GM11168 (cell line): ENCODE results near the gene SHISA9.

ENCODE experiments used
- in situ Hi-C: fragments of 300-500 bp; cut with MboI; formaldehyde crosslinking; loops from one replicate; pipeline ENCODE4 v1.12.0; 2022; ENCODE audit warnings: low sequenced_read_pairs; ENCODE audit not compliant: unreplicated experiment

Gene SHISA9

DNA sequence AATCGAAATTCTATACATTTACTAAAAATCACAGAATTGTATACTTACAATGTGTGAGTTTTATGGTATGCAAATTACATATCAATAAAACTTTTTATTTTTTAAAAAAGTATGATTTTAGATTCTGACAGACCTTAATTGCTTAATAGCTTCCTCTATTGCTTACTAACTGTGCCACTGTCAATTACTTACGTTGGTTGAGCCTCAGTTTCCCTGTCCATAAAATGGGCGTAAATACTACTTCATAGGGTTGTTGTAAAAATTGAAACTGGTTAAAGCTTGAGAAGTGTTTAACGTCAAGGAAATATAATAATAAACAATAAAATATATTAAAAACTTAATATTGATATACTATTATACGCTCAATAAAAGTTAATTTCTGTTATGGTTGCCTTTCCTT, 203.4 kb downstream of the SHISA9 start:
- in situ Hi-C loops: no loop called here

DNA sequence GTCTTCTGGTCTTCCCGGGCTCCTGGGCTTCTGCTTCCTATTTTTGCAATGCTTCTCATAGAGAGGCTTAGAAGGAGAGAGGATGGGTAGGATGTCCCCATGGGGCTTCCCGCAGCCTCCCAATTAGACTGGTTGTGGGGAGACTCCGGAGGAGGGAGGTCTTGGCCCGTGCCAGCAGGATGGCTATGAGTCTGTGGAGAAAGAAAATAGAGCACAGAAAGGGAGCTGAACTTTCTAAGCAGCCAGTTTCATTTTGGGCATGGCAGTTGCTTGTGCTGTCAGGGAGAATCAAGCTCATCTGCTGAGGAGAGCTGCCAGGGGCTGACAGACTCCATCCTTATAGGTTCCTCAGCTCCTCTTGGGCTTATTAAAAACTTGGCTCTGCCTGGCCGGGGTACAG, 204.0 kb downstream of the SHISA9 start:
- in situ Hi-C loops: no loop called here

DNA sequence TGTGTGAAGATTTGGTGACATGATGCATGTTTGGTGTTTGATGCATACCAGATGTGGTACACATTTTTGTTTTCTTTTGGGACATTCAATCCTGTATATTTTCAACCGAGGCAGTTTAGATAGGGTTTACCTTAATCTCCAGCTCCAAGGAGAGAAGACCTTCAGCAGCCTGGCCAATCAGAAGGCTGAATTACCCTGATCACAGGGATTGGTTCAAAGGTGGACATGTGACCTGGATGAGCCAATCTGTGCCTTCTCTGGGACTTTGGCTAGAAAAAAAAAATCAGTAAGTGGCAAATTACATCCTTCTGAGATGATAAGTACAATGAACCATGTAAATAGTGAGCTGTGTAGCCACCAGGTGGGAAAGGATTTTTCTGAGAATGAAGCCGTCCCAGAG, 205.1 kb downstream of the SHISA9 start:
- in situ Hi-C loops: no loop called here

DNA sequence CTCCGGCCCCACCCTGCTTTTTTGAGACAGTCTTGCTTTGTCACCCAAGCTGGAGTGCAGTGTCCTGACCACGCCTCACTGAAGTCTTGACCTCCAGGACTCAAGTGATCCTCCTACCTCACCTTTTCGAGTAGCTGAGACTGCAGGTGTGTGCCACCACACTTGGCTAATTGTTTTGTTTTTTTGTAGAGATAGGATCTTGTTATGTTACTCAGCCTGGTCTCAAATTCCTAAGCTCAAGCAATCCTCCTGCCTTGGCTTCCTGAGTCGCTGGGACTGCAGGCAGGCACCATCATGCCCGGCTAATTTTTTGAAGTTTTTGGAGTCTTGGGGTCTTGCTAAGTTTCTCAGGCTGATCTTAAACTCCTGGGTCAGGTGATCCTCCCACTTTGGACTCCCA, 206.7 kb downstream of the SHISA9 start:
- in situ Hi-C loops: no loop called here

DNA sequence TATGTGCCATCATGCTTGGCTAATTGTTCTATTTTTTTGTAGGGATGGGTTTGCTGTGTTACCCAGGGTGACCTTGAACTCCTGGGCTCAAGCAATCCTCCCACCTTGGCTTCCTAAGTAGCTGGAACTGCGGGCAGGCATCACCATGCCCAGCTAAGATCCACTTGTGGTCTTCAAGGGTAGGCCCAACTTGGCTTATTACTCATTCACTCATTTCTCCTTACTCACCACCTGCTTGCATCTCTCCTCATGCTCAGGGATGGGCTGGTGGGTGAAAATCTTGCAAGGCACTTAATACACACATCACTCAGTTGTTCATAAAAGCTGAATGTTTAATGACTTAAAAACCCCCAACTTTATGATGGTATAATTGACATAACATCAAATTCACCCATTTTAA, 207.8 kb downstream of the SHISA9 start:
- in situ Hi-C loops: no loop called here

DNA sequence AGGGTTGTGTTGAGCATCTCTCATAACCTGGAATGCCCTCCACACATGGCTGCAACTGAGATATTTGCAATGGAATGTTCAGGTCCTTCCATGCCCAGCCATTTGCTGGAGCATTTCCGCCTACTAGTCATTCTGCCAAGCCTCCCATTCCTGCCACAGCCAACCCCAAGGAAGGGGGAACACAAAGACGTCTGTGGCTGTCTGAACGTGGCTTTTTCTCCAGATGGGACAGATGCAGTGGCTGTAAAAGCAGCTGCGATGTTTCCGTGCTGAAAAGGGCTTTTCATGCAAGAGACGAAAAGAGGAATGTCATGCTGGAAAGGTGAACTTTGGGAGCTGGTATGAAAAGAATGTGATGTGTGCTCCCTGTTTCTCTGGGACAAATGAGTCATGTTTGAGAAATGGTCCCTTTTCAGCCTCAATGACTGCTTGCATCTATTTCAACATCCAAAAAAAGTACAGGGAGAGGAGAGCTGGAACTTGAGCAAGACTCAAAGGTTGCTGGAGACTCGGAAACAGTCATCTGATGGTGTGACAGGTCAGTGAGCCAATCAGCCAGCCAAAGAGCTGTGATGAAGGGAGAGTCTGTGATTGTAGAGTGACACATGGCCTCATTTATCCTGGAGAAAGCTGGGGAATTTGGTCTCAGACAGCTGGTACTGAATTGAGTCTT, 208.9 kb downstream of the SHISA9 start:
- in situ Hi-C loops: no loop called here

DNA sequence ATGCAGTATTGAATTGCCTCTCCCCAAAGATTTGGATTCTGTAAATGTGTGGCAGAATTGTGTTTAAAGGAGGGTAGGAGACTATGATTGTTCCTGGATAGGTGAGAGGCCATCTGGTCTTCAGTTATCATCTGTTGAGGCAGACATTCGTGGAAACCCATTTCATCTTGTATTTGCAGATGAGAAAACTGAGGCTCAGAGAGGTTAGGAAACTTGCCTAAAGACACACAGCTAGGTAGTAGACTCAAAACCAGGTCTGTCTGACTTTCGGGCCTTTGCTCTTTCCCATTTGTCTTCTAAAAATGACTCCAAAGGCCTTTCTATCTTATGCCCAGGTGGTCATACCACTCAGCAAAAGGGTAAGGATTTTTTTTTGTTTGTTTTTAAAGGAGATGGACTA, 210.3 kb downstream of the SHISA9 start:
- in situ Hi-C loops: no loop called here

DNA sequence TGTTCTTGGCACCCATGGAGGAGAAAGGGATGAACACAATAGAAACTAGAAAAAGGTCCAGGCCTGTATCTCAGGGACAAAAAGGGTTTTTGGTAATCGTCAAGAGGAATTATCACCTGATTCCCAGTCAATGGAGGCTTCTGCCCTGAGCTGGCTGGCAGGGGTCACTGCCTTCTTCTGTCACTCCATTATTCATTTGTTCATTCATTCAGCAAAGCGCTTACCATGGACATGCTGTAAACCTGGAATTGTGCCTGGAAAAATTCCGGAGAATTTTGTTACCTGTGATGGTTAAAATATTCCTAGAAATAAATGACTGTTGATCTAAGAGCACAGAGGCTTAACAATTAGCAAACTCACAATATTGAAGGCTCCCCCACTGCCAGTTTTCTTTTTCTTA, 212.3 kb downstream of the SHISA9 start:
- in situ Hi-C loops: no loop called here

DNA sequence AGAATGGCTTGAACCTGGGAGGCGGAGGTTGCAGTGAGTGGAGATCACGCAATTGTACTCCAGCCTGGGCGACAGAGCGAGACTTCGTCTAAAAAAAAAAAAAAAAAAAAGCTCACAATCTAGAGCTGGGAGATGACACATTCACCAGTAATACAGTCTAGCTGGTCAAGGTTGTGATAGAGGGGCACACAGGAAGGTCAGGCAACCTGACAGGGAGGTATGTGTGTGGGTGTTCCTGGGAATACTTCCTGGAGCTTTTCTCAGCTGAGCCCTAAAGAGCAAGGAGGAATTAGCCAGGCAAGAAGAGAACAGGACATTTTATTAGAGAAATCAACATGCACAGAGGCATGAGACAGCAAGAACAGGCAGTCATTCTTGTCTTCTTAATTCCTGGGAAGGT, 216.7 kb downstream of the SHISA9 start:
- in situ Hi-C loops: no loop called here

DNA sequence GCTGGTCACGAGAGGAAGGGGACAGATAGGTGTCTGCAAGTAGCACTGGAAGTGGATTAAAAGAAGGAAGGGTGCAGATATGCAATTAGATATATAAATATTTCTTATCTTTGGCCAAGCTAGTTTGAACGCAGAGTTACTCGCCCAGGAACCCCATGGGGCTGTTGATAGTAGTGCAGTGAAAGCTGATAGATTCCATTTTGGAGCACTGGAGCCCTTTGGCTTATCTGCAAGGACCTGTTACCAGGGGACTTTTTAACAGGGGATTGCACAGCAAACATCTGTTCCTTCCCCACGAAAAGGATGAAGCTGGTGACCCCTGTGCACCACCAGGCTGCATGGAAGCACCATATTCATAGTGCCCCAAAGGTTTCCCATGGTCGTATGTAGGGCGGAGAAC, 218.7 kb downstream of the SHISA9 start:
- in situ Hi-C loops: no loop called here

DNA sequence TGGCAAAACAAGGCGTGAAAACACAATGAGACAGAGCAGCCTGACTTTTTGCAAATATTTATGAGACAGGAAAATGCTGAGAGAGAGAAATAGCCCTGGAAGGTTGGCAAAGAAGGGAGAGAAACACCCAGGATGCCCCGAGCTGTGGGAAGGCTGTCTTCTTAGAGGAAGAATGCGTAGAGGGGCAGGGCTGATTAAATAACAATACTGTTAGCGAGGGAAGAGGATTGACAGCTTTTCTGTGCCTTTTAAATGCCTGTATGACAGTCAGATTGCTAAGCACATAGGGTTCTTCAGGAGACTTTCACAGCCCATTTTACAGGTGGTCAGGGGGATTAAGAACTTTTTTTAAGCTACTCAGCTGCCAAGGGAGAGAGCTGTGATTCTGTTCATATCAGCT, 219.2 kb downstream of the SHISA9 start:
- in situ Hi-C loops: no loop called here

DNA sequence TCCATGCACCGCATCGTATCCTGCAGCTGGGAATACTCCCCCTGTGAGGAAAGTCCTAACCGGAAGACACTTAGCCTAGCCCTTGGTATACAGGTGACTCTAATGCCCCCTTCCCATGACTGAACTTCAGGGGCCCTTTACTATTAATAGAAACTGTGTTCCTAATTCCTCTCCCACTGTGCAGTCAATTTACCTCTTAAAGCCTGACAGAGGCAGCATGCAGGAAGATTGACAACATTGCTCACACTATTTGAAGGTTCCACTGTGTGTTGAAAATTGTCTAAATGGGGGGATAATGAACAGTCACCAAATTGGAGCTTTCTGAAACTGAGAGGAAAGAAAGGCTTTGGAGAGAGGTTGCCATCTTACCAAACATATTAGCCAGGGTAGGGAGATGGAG, 222.6 kb downstream of the SHISA9 start:
- in situ Hi-C loops: no loop called here

DNA sequence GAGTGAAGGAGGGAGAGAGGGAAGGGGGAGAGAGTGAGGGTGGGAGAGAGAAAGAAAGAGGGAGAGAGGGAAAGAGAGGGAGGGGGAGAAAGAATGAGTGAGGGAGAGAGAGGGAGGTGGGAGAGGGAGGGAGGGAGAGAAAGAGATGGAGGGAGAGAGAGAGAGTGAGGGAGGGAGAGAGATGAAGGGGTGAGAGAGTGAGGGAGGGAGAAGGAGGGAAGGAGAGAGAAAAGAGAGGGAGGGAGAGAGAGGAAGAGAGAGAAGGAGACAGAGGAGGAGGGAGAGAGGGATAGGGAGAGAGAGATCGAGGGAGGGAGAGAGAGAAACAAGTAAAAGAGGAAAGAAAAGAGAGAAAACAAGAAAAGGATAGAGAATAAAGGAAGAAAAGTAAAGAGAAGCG, 225.7 kb downstream of the SHISA9 start:
- in situ Hi-C loops: no loop called here

DNA sequence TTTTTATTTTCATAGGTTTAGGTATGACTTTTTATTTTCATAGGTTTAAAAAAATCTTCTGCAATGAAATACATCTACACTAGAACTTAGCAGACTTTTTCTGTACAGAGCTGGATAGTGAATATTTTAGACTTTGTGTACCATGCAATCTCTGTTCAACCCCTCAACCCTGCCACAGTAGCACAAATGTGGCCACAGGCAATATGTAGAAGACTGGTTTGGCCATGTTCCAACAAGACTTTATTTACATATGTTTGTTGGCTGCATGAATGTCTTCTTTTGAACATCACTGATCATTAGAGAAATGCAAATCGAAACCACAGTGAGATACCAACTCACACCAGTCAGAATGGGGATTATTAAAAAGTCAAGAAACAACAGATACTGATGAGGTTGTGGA, 229.2 kb downstream of the SHISA9 start:
- in situ Hi-C loops: no loop called here

DNA sequence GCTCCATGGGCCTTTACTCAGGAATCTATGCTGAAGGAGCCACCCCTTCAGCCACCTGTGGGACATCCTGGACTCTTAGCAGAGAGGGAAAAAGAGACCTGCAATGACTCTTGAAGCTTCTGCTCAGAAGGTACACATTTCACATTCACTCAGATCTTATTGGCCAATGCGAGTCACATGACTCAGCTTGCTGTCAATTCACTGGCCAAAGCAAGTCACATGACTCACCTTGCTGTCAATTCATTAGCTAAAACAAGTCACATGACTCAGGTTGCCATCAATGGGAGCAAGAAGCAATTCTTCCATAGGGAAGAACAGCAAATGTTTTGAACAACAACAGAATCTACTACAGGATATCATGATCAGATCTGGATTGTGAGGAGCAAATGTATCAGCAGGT, 233.4 kb downstream of the SHISA9 start:
- in situ Hi-C loops: no loop called here

DNA sequence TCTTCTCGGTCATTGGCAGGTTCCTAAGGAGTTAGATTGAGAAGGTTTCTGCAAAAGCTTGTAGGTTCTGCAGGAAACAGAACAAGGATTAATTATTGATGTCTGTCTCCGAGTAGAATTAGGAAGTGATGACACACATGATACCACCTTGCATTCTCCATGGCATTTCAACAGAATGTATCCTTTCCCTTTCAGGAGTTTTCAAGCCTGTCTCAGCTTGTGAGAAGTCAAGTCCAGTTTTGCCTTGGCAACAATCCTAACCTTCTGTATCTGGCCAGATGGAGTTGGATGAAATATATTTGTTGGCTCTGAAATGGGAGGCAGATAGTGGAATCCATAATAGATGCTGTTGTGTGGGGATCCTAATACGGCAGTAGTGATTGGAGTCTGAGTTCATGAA, 235.5 kb downstream of the SHISA9 start:
- in situ Hi-C loops: no loop called here

DNA sequence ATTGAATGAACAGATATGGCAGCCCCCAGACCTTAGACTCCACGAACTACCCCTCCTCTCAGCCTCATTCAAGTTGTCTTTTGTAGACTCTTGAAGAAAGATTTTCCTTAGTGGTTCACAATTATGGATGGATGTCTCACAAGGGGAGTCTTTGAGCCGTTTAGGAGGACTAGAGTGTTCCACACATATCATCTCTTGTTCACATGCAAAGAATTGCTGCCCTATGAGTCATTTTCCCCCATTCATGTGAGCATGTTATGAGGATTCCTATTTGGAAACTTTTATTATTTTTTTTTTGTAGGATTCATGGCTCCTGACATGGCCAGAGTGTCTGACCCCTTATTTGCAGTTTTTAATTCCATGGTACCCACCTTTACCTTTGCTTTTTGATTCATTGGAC, 237.1 kb downstream of the SHISA9 start:
- in situ Hi-C loops: no loop called here

DNA sequence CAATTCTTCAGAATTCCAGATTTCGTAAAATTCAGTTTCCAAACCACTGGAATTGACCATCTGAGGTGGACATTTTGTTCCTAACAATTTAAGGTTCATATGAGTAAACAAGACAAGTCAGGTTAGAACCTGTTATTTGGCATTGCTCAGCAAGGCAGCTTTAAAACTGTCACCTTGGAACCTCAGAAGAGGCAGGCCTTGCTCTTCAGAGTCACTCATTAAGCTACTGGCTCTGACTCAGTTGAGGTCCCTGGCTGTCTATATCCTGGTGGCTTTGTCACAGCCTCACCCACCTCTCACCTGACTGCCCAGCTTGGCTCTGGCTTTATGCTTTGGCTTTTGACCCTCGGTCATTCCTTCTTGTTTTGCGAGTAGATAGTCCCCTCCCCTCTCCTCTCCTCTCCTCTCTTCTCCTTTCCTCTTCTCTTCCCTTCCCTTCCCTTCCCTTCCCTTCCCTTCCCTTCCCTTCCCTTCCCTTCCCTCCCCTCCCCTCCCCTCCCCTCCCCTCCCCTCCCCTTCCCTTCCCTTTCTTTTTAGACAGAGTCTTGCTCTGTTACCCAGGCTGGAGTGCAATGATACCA, 238.4 kb downstream of the SHISA9 start:
- in situ Hi-C loops: no loop called here

DNA sequence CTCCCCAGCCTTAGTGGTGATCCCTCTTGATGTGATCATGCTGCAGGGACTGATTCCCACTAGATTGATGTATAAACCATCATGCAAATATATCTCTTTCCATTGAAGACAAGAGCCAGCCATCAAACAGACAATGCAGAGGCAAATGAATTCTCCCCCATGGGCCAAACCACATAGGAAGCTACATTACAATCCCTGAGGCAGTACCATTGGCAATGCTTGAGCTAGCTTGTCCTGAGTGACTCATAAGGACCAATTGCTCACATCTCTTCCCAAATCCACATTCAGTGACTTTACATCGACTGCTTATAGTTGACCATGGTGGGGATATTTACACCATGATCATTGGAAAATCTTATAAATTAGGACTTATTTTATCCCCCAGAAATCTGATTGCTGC, 242.2 kb downstream of the SHISA9 start:
- in situ Hi-C loops: no loop called here

DNA sequence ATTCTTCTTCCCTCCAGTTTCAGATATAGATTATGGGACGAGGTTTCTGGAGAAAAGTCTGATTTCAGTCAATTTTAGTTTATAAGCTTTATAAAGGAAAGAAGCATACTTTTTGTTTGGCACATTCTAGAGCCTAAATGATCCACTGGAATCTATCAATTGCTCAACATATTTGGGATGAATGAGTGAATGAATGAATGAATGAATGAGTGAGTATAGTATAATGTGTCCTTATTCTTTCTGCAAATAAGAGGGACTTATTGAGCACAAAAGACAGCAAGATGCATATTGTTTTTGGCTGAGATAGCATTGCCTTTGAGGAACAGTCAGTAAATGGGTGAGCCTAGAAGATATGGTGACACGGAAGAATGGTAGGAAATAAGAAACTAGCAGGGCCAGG, 245.4 kb downstream of the SHISA9 start:
- in situ Hi-C loops: no loop called here

DNA sequence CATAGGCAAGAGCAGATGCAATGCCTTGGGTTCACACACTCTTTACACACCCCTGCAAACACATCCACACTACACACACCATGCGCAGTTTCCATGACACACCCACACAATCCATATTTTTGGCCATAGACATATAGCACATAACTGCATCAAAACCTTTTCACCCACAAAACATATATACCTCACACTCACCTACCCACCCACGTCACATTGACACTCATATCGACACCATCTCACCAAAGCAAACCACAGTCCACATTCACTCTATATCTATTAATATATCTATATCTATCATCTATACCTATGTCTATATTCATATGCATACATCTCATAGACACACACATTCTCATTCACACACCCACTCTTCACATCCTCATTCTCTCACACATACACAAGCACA, 246.9 kb downstream of the SHISA9 start:
- in situ Hi-C loops: no loop called here

DNA sequence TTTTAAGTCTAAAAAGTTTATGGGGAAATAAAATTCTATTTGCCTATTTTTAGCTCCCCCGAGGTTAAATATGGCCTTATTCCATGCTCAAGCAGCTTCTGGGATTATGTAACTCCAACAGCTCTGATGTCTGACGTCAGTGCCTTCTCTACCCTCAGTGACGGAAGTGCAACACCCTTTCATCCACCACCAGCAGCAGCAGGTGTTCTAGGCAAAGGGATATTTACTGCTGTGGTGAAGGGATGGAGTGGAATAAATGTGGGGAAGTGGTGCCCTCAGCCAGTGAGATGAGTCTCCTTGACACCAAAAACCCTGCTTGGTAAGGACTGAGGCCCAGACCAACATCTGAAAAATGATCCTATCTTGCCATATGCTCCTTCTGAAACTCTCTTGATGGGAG, 247.4 kb downstream of the SHISA9 start:
- in situ Hi-C loops: no loop called here
